ENCODE measurements around the gene AMOTL2.

AMOTL2 gene

DNA sequence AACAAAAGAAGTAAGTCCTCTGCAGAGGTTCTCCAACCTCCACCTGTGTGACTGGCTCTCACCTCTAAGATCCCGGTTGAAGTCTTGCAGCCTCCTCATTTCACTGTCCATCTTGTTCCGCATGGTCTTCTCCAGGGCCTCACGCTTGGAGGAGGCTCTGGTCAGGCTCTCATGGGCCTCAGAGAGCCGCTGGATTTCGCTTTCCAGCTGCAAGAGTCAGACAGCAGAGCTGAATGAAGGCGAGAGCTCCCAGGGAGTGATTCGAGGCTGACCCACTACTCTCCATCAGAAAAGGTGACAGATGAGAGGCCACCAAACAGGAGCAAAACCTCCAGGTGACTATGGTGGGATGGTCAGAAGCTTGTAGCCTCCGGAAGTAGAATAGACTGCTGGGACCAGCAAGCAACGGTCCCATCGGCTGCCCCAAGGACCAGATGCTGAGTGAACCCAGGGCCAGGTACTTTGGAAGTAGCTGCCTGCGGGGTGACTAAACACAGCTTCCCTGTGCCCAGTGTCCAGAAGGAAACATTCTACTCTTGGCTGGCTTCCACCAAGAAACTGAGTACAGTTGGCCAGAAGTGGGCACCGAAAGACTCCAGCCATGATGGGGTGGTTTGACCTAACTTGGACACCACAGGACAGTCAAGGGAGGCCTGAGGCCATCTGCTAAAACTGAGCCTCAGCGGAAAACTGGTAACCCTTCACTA is 7.9 kb downstream of the AMOTL2 start:
- DNase-seq (ENCODE audit: low read depth): no peak

DNA sequence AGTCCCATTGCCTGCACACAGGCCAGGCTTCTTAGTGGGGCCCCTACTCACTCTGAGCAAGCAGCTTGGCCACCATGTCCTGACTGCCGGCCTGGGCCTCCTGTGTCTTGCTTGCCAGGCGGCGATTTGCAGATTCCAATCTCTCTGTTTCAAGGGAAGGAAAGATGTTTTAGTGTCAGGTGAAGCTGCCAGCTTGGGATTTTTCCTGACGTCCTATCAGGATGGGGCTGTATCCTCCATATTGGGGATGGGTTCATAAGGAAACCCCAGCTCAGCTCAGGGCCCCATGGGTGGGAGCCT is 8.5 kb downstream of the AMOTL2 start:
- DNase-seq (ENCODE audit: low read depth): no peak

- DNase-seq (ENCODE audit: low read depth): no peak
Observed at GRCh38 chr3:134364936-134365765, 9.1 kb downstream of the AMOTL2 start.

- DNase-seq (ENCODE audit: low read depth): no peak
Observed at GRCh38 chr3:134364061-134364935, 9.9 kb downstream of the AMOTL2 start.

GRCh38 chr3:134363381-134363755 is 10.9 kb downstream of the AMOTL2 start:
- DNase-seq (ENCODE audit: low read depth): no peak

GRCh38 chr3:134362670-134363380 is 11.4 kb downstream of the AMOTL2 start:
- no peak for DNase-seq (ENCODE audit: low read depth)

DNA sequence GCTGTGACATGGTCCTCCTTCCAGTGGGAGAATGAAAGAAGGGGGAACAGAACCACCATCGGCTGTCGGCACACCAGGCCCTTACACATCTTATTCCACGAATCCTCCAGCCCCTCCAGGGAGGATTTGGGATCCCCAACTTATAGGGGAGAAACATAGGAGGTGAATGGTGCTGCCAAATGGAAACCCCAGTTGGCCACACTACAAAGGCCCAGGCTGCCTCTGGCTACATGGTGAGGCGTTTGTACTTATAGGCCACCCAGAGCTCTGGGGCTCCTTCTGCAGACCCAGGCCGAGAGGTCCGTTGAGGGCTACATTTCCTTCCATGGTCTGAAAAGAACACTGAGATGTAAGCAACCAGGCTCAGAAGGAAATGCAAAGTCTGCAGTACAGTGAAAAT is 12.0 kb downstream of the AMOTL2 start:
- no peak for DNase-seq (ENCODE audit: low read depth)

- no peak for DNase-seq (ENCODE audit: low read depth)
Observed at GRCh38 chr3:134361162-134361835, 12.9 kb downstream of the AMOTL2 start.

GRCh38 chr3:134360046-134360445 is 14.2 kb downstream of the AMOTL2 start:
- DNase-seq (ENCODE audit: low read depth): no peak

DNA sequence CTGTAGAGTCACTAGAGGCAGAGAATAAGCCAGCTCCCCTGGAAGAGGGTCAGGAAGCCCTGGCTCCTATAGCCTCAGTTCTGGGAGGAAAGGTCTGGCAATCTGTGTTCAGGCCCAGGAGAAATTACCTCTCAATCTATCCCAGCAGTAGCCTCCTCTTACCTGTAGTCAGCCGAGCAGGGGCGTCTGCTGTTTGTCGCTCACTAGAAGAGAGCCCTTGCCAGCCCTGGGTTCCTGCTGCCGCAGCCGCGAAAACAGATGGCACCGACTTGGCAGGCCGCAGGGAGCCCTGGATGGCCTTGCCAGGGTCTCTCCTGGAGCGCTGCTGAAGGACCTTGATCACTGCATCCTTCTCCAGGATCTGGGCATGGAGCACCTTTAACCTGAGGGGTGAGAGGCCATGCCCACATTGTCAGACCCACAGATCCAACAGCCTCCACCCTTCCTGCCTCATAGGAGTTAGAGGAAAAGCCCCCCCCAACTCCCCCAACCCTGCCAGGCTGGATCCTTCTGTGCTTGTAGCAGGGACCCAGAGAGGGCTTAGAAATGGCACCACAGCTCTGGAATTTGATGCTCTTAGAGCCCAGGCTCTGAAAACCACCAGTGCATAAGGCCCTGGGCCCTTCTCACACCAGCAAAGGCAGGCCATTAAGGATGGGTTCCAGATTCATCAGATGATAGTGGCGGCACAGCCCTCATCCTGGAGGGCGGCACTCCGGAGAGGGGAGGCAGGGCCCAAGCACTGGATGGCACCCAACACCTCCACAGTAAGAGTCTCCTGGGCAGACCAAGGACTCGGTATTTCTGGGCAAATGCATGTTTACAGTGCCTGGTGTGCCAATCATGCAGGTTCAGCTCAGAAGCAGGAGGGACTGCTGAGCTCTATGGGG is 14.9 kb downstream of the AMOTL2 start:
- no peak for DNase-seq (ENCODE audit: low read depth)

DNA sequence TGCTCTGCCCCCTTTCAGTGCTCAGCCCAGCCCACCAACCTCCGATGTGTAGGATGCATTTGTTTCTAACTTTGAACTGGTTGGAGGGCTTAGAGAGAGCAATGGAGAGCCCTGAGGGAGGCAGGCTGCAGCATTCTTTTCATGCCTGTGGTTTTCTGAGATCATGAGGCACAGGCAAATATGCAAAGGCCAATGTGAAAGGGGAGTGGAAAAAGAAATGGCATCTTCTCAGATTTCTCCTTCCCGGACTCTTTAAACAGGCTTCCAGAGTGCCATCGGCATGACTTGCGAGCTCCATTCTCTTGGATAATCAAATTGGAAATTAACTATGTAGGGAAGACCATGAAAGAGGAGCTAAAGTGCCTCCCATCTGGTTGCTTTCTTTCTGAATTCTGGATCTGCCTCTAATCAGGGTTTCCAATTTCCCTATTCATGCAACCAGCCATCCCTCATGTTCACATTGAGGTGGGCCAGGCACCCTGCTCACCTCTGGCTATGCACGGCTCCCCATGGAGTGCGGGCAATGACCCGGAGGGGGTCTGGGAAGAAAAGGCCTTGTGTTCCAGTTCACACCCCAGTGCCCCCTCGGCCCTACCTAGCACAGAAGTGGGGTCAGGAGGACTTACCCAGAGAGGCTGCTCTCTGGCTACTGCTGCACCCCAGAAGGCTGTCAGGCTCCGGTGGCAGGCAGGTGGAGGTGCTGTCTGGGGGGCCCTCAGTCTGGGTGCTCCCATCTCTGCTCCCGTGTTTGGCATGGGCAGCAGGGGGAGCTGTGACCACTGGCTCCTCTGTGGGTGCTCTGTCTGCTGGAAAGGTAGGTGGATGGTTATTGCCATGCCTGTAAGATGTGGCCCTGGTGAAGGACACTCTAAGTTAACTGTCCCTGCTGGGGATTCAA is 16.1 kb downstream of the AMOTL2 start:
- DNase-seq (ENCODE audit: low read depth): no peak

- DNase-seq (ENCODE audit: low read depth): no peak
Observed at GRCh38 chr3:134357261-134357913, 16.9 kb downstream of the AMOTL2 start.

DNA sequence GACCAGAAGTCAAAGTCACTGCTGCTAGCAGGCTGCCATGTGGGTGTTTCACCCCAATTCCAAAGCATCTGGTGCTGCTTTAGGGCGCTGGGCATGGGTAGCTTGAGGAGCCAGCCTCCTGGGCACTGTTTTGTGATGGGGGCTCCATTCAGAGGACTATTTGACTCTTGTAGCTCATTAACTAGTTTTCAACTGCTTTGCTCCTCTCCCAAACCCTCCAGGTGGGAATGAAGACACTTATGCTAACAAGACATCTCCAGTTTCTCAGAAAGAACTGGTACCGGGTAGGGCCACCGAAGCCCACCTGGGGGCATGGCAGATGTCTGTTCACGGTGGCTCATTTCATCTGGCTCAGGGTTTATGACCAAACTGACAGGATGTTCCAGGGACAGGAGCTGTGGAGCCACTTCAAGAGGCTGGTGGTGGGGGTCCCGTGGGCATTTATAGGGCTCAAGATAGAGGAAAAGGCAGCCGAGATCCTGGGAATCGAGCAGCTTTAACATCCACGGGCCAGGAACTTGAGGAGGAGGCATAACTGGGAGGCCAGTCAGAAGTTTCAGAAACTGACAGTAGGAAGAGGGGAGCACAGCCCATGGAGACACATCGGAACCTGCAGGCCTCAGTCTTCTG is 17.7 kb downstream of the AMOTL2 start:
- no peak for DNase-seq (ENCODE audit: low read depth)

GRCh38 chr3:134355416-134355815 is 18.8 kb downstream of the AMOTL2 start:
- DNase-seq (ENCODE audit: low read depth): no peak

- DNase-seq (ENCODE audit: low read depth): no peak
Observed at GRCh38 chr3:134354612-134355251, 19.5 kb downstream of the AMOTL2 start.

DNA sequence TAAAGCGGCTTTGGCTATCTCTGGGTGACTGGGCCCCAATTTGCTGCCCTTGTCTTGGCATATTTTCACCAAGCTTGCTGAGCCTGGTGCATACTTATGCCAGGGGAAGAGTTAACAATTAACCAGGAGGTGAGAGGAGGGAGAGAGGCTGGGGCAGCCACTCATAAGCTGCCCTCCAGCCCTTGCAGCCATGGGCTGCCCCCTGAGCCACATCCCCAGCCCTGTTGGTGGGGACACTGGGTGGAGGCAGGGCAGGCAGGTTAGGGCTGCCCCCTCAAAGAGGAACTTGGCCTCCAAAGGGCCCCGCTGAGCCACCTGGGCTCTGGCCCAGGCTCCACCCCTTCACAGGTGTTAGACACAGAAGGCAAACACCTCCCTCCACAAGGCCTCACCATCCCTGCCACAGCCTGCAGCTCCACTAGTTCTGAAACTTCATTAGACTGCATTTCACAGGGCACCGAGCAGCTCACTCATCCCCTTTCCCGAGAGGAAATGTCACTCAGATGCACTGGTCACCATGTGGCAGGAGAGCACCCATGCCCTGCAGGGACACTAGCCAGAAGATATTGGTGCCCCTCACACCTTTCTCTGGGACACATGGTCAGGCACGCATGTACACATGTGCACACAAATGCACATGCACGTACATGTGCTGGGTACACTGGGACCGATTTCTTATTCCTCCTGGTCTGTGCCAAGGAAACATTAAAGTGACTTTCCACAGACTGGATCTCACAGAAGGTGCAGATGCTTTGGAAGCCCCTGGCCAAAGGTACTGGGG is 20.2 kb downstream of the AMOTL2 start:
- DNase-seq (ENCODE audit: low read depth): no peak

GRCh38 chr3:134353171-134353825 is 20.9 kb downstream of the AMOTL2 start:
- no peak for DNase-seq (ENCODE audit: low read depth)

Measured in activated T-cell treated with anti-CD3 and anti-CD28 coated beads for 1 hour (primary cell).